Right renal pelvis (tissue), 4 donors: ENCODE data around the gene VSIG4. TPM values are rescaled to one million over a fixed set of nuclear protein-coding genes. Genes with fewer than 3 reads are reported as not detected.

Experiments
- DNase-seq, 4 donors: peaks; one replicate each; pipeline ENCODE4 v3.0.0-alpha.2; 2013; ENCODE audit warnings: low read depth in 4 of 4, low spot score in 3 of 4, missing footprints in 1 of 4
- polyA plus RNA-seq, 4 donors: library from polyadenylated mRNA; unstranded; fragments of 120-200 nt; gene quantifications; one replicate each; pipeline ENCODE4 v1.2.1, GENCODE V29; 2013; ENCODE audit not compliant: insufficient read length in 4 of 4

VSIG4 gene
- polyA plus RNA-seq, 4 donors = 5.2 to 6.6 (median 5.8) TPM

DNA sequence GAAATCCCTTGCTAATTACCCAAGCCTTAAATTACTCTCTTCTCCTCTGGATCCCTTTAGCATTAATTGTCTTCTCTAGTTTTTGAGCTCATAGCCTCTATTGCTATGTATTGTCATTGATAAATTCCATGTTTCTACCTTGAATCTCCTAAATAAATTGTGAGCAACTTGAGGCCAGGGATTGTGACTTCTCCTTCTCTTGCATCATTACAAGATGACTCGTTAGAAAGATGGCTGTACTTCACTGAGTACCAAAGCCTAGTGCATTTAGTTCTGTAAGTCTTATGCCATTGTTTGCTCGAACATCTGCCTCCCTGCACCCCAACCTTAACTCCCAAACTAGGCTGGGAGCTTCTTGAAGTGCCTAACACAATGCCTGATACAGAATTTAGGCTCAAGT is 15.3 kb downstream of the VSIG4 start:
- DNase-seq = no peak

DNA sequence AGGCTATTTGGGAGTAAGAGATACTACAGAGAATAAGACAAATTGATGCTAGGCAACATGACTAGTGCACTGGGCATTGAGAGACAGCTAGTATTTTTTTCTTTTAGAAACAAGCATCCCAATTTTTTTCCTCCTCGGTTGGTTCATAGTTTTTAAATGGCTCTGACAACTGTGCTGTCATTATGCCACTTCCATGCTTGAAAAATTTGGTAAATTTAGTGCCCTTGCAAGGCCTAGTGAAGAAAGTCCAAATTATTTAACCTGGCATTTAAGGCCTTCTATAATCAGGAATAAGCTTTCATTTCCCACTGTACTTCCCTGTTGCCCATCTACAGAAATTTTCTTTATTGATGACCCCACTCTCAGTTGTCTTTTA is 15.8 kb downstream of the VSIG4 start:
- no peak for DNase-seq

DNA sequence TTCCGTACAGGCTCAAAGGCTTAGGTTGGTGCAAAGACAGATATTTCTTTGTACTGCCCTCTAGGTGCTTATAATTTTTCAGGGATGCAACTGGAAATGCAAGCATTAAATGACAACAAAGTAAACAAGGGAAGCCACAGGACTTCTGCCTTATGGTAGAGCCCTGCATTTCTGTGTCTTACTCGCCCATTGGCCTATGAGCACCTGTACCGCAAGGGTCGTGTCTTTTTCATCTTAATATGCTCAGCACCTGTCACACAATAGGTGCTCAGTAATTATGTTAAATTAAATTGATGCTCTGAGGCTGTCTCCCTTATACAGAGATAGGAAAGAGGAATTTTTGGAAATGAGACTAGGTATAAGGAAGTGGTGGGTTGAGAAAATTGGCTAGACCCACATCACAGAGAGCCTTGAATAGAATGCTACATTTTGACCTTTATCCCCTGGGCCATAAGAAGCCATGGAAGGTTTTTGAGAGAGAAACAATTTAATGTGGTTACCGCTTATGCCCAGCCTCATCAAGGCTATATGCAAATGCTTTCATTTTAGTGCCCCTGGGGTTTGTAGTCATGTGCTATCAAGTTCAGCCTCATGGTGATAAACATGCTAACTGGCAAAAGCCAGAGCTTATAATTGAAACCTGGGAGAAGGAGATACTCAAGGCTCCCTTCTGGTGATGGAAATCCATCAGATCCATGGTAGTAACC is 16.3 kb downstream of the VSIG4 start:
- no peak for DNase-seq

DNA sequence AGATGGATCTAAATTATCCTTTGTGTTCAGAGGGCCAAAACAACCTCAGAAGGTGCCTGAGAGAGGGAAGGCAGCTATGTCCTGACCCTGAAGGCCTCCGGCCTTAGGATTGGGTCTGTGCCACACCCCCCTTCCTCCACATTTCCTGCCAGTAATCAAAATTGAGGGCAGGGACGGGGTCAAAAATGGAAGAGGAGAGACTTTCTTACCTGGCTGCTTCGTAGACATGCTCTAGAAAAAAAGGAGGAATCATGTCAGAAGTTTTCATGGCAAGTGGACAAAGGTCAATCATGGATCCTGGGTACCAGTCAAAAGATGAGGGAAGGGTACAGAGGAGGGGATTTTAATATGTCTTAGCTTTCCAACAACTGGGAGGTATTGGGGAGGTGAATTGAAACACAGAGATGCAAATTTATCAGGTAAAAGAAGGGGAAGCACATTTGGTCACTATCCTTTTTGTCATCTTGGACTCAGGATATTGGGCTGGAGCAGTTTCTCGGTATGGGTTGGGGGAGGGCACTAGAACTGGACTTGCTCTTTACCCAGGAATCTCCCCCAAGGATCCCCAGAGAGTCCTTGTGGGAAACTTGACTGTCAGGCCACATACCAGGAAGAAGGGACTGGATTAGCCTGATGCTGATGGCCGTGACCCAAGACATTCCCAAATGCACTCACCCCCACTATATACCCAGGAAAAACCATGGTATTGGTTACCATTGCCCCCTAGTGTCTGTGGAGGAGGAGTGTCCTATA is 17.1 kb downstream of the VSIG4 start:
- DNase-seq = no peak

DNA sequence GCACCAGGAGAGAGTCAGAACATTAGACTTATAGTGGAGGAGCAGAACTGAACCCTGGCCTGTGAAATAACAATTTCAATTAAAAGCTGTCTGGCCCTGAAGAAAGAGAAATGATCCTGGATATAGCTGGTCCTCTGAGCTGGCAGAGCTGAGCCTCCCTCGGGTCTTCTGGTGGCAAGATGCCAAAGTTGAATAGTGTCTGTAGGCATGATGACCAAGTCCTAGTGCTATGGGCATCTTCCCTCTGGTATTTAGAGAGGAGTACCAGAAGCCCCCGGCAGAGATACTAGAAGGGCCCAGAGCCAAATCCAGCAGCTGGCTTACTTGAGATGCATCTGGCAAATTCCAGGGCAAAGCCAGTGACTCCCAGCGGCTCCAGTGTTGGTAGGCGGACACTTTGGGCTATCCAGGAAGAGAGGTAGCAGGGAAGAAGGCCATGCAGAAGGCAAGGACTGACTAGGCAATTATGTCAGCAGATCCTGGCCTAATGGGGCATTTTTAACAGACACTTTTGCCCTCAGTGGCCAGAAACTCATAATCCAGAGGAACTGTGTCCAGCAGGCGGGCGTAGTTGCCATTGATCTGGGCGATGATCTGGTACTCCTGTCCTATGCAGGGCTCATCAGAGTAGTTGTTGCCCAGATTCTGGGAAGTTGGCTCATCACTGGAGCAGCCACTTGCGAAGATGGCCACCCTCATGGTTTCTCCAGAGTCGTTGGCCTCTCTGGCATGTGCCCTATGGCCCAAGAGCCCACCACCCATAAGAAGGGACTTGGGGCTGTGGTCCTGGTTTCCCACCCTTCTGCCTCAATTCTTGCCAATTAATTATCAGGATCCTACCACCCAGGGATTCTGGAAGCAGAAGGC is 17.9 kb downstream of the VSIG4 start:
- DNase-seq = no peak

DNA sequence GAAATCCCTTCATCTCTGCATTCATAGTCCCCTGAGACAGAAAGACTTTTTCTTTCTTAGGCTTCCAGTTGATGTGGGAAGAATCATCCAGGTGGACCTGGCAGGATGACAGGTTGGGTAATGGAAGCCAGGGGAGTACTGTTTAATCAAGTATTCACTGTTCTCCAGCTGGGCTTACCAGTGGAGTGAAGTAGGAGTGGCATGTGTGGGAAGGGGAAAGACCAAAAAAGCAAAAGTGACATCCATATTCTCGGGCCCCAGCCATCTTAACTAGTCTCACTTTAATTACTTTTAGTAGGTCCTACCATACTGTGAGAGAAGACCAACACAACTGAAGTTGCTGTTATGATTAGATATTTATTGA is 18.5 kb downstream of the VSIG4 start:
- DNase-seq = no peak

DNA sequence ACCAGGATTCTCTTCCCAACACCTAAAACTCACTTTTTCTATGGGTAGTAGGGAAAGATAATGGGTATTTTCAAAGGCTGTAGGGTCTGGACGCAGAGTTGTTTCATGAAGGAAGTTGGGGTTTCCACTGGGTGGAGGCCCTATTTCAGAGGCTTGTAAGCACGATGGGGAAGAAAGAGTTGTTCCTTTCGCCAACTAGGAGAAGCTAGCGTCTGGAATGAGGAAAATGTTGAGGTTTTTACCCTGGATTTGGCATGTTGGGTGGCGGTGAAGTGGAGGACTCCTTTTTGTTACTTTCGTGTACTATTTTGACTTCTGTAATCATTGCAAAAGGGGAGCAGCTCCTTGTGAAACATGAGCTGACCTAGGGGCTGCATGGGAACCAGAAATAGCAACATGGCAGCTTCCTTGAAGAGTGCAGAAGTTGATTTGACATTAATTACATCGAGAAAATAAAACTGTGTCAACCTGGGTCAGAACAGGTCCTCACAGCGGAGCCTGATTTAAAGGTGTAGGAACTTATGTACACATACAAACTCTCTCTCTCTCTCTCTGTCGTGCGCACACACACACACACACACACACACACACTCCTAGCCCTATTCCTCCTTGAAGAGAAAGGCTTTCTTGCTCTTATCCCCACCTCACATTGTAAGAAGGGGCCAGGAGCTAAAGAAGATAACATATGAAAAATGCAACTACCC is 19.1 kb downstream of the VSIG4 start:
- no peak for DNase-seq

DNA sequence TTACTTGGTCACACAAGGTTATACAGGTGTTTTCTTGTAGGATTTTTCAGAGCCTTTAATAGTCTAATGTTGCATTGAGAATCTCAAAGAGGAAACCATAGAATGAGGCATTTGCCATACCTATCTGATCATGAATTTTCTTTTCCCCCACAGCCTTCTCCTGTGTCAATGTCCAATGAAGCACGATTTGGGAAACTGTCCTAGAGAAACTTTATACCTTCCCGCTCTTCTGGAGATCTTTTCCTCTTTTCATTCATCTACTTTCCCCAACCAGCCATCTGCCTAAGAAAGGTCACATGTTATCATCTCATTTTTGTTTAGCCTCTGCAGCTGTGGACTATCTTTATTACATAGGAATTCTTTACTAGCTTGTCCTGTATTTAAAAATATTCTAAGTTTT is 19.9 kb downstream of the VSIG4 start:
- no peak for DNase-seq

DNA sequence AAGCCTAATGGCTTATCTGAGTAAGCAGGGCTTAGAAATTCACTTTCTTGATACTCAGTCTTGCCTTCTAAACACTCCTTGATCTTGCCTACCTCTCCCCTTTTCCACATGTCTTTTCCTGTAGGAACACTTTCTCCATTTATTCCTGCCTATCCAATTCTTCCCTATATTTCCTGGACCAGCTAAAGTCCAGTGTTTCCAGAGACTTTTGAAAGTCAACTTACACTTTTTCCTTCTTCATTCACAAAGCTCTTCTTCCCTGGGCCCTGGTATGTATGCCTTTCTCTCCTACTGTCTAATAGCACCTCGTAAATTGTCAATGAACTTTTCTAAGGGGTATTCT is 20.6 kb downstream of the VSIG4 start:
- no peak for DNase-seq

DNA sequence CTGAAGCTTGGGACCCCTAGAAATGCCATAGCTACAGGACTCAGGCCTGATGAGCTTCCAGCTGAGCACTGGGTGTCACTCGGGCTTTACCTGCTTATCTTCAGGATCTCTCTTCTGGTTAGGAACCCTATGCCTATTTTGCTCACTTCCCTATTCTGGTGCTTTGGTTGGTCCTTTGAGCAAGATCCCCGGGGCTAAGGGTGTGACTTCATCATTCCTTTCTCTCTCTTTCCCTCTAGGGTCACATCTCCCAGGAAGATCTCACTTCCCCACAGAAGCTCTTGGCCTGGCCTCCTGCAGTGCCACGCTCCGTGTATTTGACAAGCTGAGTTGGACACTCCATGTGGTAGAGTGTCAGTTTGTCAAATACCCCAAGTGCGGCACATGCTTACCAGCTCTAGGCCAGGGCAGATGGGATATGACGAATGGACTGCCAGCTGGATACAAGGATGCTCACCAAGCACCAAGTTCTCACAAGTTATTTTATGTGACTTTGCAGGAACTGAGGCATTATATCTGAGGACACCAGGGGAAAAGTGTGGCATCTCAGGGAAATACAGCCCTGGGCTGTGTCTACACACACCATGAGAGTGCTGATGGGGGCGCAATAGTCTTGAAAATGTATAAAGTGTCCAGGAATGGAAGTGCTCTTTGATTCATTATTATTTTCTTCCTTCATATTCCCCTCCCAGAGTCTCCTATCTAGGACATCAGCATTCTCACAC is 21.1 kb downstream of the VSIG4 start:
- no peak for DNase-seq

DNA sequence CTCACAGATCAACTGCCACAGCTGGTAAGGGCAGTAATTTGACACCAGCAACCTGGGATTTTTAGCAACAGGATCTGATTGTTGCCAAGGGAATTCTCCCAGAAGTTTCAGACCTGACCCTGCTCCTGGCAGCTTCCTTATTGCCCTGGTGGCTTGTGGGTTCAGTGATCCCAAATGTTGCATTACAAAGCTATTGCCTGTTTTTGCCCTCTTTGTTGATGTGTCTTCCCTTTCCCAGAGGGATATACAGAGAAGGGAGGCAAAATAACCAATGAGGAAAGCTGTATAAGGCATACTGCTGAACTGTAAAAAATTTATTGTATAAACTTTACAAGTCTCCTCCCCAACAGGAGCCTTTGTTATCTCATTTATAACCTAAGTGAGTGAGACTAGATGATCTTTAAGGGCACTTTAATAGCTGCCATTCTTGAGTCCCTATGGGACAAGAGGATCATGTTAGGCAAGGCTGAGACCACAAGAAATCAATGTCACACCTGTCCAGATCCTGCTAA is 22.2 kb downstream of the VSIG4 start:
- no peak for DNase-seq

DNA sequence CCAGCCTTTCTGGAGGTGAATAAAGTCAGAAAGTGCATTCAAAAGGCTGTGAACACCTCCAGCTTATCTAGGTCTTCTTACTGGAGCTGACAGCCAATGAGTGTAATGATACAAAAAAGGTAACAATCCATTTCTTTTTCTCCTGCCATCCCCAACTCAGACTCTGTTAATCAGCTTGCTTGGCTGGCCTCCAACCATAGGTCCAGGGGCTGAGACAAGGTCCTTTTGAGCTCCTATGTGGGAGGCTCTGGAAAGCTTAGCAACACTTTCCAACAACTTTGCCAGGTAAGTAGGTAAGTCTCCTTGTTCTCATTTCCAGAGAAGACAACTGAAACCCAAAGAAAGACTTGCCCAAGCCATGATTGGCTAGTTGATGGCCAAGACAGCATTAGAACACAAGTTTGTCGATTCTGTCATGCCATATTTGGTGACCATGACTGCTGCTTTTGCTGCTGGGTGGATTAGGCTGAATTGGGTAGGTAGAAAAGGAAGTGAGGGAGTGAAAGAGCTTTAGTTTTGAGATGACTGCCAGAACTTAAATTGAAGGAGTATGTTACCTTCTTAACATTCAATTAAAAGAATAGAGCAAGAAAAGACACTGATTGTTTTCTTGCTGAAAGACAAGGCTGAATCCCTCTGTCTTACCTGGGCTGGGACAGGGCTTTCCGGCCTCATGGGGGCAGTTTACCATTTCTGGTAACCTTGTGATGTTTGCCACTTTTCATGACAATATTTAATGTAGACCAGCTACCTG is 22.8 kb downstream of the VSIG4 start:
- no peak for DNase-seq

DNA sequence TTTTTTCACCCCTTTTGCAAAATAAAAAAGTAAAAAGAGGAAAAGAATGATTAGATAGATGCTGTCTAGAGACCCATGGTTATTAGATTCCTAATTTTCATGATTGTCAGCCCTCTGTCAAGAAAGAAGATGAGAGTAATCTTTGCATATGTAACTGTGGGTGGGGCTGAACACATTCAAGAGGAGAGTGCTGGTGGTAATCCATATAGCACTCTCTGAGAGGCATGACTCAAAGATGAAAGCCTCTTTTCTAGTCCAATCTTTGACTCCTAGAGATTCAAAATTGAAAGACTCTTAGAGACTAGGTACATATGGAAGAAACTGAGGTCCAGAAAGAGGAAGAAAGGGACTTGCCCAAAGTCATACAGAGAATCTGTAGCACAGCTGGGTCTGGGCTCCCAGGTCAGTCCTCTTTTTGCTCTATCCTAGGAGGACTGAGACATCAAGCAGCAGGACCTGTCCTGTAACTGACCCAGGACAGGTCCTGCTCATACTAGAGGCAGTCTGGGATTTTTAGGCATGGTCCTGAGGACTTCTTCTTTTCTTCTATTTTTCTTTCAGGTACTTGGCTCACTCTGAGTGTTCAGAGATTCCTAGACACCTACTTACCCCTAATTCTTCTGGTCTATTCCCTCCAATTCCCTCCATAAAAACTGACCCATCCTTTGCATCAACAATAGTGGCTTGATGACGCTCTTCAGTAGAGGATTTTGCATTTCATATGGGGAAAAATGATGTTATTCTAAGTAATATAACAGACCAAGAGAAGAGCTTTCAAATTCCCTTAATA is 23.8 kb downstream of the VSIG4 start:
- no peak for DNase-seq

DNA sequence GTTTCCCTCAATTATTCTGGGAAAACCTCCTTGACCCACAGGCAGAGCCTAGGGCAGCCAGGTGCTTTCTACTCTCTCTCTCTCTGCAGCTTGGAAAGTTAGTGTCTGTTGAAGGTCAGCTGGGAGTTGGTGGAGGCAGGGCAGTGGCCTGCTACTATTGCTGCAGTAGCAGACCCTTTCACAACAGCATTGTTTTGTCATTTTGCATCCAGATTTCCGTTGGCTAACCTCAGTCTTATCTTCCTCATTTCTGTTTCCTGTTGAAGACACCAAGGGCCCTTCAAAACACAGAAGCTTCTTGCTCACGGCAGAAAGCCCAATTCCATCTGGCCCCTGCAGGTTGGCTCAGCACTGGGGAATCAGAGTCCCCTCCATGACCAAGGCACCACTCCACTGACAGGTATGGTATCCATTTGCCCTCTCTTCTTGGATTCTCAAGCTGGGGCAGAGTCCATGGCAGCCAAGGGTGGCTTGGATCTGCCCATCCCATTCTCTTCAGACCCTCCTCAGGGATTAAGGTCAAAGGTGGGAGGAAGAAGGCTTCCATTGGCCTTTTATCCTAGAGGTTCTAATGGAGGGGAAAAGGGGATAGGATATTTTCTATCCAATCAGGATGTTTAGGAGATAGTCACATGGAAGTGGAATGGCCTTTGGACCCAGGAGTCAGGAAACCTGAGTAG is 24.6 kb downstream of the VSIG4 start:
- no peak for DNase-seq

DNA sequence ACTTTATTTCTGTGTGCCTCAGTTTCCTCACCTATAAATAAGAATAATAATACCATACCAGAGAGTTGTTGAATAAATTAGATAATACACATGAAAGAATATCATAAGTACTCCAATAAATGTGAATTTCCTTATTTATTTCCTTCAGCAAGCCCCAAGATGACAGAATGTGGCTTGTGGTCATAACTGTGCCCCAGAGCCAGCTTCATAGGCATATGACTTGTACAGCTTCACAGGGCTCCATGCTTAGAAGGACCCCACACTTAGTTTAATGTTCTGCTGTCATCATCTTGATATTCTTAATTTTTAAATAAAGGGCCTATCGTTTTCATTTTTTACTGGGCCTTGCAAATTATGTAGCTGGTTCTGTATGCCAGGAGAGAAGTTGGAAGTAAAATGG is 25.3 kb downstream of the VSIG4 start:
- no peak for DNase-seq

DNA sequence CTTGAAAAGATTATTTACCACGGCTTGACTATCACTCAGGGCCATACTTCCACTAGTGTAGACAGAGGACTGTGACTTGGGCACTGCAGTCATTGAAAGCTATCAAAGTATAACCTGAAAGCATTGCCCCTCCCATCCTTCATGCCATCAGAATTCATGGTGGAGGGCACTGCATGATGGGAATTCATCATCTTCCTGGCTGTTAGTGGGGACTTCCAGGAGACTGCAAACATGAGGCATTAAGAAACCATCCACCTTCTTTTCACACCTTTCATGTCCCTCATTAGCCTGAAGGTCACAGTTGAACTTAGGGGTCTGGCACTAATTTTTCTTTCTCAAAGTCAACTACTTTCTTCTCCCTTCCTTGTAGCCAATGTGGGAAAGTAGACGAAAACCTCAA is 25.8 kb downstream of the VSIG4 start:
- DNase-seq = no peak

DNA sequence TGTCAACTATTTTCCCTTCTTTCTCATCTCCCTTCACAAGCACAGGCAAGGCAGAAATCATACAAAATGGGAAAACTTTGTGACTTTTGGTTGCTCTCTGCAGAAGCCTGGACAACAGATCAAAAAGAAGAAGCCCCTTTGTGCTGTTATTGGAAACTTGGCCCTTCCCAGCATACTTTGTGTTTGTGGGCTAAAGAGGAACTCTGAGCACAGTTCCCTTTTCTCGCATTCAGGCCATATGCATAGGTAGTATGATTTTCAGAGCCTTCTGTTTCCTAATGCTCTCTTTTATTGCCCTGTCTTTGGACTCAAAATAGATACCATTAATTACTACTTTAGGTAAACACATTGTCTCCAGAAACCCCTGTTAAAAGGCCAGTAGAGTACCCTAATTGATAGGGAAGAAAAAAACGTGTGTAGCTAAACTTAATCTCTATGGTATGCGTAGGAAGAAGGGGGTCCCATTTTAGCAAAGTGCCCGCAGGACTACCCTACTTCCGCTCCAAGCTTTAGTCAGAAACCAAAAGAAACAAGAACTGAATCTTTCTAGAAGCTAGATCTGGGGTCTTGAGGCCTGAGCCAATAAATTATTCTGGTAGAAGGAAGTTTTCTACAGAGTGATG is 26.6 kb downstream of the VSIG4 start:
- no peak for DNase-seq

DNA sequence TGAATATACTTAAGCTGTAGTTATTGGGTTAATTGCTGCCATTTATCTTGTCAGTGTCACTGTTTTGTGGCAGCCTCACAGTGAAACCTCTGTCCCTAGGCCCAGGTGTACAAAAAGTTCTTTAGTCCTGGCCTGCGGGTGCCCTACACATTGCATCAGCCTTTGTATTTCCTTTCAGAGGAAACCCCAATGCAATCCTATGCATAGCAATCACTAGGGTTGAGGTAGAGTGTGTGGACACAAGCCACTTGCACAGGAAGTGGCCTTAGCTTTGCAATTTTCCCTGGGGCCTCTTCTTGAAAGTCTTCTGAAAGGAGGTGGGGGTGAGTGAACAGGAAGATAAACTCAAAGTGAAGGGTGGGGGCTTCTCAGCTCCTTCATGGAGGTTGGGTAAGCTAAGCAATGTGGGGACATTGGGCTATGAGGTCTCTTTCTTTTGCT is 27.8 kb downstream of the VSIG4 start:
- no peak for DNase-seq
